Neural cell (in vitro differentiated cells): Measurements from ENCODE around the gene NCEH1.

Experiments used
- CTCF ChIP-seq: fragments of 450-650 bp; IDR thresholded peaks from 2 replicates; pipeline ENCODE4 v1.5.1; 2014; ENCODE audit warnings: antibody characterized with exemption, mild to moderate bottlenecking, moderate library complexity; ENCODE audit not compliant: poor library complexity, severe bottlenecking
- EP300 ChIP-seq: fragments of 450-650 bp; conservative IDR thresholded peaks from 2 replicates; pipeline ENCODE4 v1.6.1; 2014; ENCODE audit warnings: antibody characterized with exemption, mild to moderate bottlenecking, moderate library complexity; ENCODE audit not compliant: poor library complexity, severe bottlenecking
- POLR2AphosphoS5 ChIP-seq: IDR thresholded peaks from 2 replicates; pipeline ENCODE4 v1.6.1; 2012
- RAD21 ChIP-seq: fragments of 450-650 bp; conservative IDR thresholded peaks from 2 replicates; pipeline ENCODE4 v1.6.1; 2014; ENCODE audit warnings: antibody characterized with exemption, mild to moderate bottlenecking, moderate library complexity
- REST ChIP-seq: IDR thresholded peaks from 2 replicates; pipeline ENCODE4 v1.6.1; 2012; ENCODE audit warnings: borderline replicate concordance
- SMC3 ChIP-seq: fragments of 450-650 bp; conservative IDR thresholded peaks from 2 replicates; pipeline ENCODE4 v1.6.1; 2014; ENCODE audit warnings: antibody characterized with exemption, mild to moderate bottlenecking, moderate library complexity; ENCODE audit not compliant: poor library complexity
- TAF1 ChIP-seq: IDR thresholded peaks from 2 replicates; pipeline ENCODE4 v1.6.1; 2012; ENCODE audit warnings: low read depth

GRCh38 chr3:172591125-172591605 is 119.7 kb downstream of the NCEH1 start:
- TF ChIP-seq SMC3 (no peak), POLR2AphosphoS5 (no peak), CTCF (no peak), REST (no peak), EP300 (no peak), RAD21 (no peak), TAF1 (no peak)
